Peyer's patch (tissue), 4 donors: ENCODE measurements around the gene C18orf63. TPM values are rescaled to one million over a fixed set of nuclear protein-coding genes. Genes with fewer than 3 reads are reported as not detected.

Experiments
- DNase-seq, 3 donors: peaks; one replicate each; pipeline ENCODE4 v3.0.0-alpha.2; 2017 to 2019
- H3K27ac ChIP-seq, 4 donors: fragments of 200-600 bp; sonication (generic); one replicate each; pipeline ENCODE4 v1.5.1; 2016 to 2019
- H3K27me3 ChIP-seq, 2 donors: fragments of 200-600 bp; sonication (generic); one replicate each; pipeline ENCODE4 v1.5.1; 2019
- H3K36me3 ChIP-seq, 3 donors: fragments of 200-600 bp; sonication (generic); one replicate each; pipeline ENCODE4 v1.5.1; 2016 to 2019
- H3K4me1 ChIP-seq, 4 donors: fragments of 200-600 bp; sonication (generic); one replicate each; pipeline ENCODE4 v1.5.1; 2016 to 2019
- H3K4me3 ChIP-seq, 4 donors: fragments of 200-600 bp; sonication (generic); 1 replicate in 3 of 4; 2 replicates in 1 of 4; pipeline ENCODE4 v1.5.1; 2016 to 2019; ENCODE audit warnings: mild to moderate bottlenecking in 1 of 4
- H3K9me3 ChIP-seq, 4 donors: fragments of 200-600 bp; sonication (generic); one replicate each; pipeline ENCODE4 v1.5.1; 2016 to 2019; ENCODE audit warnings: mild to moderate bottlenecking in 1 of 4
- POLR2A ChIP-seq, 2 donors: fragments of 450-650 bp; IDR thresholded peaks; one replicate each; pipeline ENCODE4 v1.5.1; 2017; ENCODE audit warnings: antibody characterized with exemption in 2 of 2, mild to moderate bottlenecking in 2 of 2, moderate library complexity in 2 of 2
- total RNA-seq, 4 donors: library from RNA; depleted of rRNA; stranded (reverse); fragments of >200 nt; gene quantifications; one replicate each; pipeline ENCODE4 v1.1.0, GENCODE V29; 2016
- TF ChIP-seq, protein P1 (sequence below), 6 experiments: fragments of 450-650 bp in 4 of 6; fragments of 200-600 bp in 2 of 6; sonication (generic) in 1 of 6; IDR thresholded peaks; one replicate each; pipeline ENCODE4 v1.5.1; 2017 to 2019; ENCODE audit warnings: antibody characterized with exemption in 6 of 6, mild to moderate bottlenecking in 3 of 6, moderate library complexity in 1 of 6

The C18orf63 gene
- total RNA-seq, 4 donors from 2014 or later = not detected

DNA sequence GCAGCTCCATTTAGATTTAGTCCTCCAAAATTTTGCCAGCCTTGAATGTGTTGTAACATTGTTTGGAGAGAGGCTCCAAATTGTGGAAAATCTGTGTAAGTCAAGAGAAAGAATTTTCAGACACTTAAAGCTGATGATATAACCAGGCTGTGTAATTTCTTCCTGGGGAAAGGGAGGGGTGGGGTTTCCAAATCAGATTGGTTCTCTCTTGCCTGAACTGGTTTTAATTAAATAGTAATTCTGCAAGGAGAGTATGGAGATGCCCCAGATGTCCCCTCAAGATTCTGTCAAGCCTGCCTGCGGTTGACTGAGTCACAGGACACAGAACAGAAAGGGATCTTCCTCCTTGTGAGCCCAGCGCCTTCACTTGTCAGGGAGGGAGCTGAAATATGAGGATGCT lies 54.5 kb downstream of the C18orf63 start:
- no peaks in the 10 kb centered on the region for H3K9me3 ChIP-seq
- peaks cover 0 to 5% (median 0%) of the 10 kb centered on the region in 4 donors for H3K4me1 ChIP-seq
- no peak overlapping the region for H3K4me3 ChIP-seq
- no peaks in the 10 kb centered on the region for H3K36me3 ChIP-seq
- H3K27ac ChIP-seq = no peak overlapping the region
- no peaks in the 10 kb centered on the region for H3K27me3 ChIP-seq
- peak in 1 of 3 donors; percentile 24 for DNase-seq
- TF ChIP-seq, protein P1, sequence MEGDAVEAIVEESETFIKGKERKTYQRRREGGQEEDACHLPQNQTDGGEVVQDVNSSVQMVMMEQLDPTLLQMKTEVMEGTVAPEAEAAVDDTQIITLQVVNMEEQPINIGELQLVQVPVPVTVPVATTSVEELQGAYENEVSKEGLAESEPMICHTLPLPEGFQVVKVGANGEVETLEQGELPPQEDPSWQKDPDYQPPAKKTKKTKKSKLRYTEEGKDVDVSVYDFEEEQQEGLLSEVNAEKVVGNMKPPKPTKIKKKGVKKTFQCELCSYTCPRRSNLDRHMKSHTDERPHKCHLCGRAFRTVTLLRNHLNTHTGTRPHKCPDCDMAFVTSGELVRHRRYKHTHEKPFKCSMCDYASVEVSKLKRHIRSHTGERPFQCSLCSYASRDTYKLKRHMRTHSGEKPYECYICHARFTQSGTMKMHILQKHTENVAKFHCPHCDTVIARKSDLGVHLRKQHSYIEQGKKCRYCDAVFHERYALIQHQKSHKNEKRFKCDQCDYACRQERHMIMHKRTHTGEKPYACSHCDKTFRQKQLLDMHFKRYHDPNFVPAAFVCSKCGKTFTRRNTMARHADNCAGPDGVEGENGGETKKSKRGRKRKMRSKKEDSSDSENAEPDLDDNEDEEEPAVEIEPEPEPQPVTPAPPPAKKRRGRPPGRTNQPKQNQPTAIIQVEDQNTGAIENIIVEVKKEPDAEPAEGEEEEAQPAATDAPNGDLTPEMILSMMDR (IDR thresholded peaks at IDR 0.05) = no peak

DNA sequence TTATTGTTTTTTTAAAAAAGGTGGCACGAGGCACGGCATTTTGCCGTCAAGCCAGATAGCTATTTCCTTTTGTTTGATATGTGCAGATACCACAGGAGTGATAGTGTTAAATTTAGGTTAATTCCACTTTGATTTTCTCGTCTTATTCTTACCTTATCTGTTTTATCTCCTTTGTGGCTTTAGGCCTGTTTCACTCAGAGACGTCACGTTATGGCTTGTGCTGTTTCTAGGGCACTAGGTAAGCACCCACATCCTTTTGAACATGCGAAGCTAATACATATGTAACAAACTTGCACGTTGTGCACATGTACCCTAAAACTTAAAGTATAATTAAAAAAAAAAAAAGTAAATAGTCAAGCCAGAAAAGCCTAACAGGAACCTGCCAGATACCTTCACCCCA lies 57.8 kb downstream of the C18orf63 start:
- DNase-seq = peak in 2 of 3 donors; percentile 37 to 59
- Histone ChIP-seq H3K9me3 (no peaks in the 10 kb centered on the region), H3K27me3 (no peaks in the 10 kb centered on the region), H3K4me3 (no peak overlapping the region), H3K36me3 (no peaks in the 10 kb centered on the region), H3K4me1 (peaks cover 0 to 5% (median 0%) of the 10 kb centered on the region in 4 donors), H3K27ac (peak overlapping the region in 1 of 4 donors; percentile 23)
- TF ChIP-seq, protein P1 (IDR thresholded peaks at IDR 0.05) = no peak
- no peak for TF ChIP-seq POLR2A (IDR thresholded peaks at IDR 0.05)

DNA sequence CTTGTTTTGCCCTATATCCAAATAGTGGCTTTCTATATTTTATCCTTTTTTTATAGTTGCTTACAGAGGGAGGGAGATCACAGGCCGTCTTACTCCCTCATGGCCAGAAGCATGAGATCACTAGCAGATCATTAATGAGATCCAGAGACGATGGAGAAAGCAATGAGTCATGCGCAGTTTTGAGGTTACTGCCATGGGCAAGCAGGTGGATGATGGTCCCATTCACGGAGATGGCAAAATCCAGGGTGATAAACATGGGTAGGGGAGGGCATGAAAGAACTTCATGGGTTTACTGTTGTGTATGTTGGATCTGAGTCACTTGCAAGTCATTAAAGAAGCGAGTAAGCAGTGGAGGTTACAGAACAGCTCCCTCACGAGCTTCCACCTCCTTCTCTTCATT lies 60.4 kb downstream of the C18orf63 start:
- no peaks in the 10 kb centered on the region for H3K36me3 ChIP-seq
- H3K4me1 ChIP-seq = no peaks in the 10 kb centered on the region
- peak in 1 of 3 donors; percentile 46 for DNase-seq
- H3K4me3 ChIP-seq = no peak overlapping the region
- no peak overlapping the region for H3K27ac ChIP-seq
- H3K9me3 ChIP-seq = no peaks in the 10 kb centered on the region
- no peaks in the 10 kb centered on the region for H3K27me3 ChIP-seq
- TF ChIP-seq, protein P1 (IDR thresholded peaks at IDR 0.05) = no peak
- TF ChIP-seq POLR2A (IDR thresholded peaks at IDR 0.05) = no peak

DNA sequence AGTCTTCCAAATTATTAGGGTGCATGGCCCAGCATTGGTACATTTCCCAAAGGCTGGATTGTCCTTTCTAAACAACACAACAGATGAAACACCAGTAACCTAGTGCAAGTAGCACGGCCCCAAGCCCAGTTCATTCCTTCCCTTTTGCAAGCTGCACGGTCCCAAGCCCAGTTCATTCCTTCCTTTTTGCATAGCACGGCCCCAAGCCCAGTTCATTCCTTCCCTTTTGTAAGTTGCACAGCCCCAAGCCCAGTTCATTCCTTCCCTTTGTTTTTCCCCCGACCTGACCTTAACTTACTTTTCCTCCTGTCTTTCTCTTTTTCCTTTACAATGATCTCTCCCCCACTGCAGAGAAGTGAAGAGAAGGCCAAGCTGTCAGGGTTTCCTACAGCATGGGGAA lies 60.9 kb downstream of the C18orf63 start:
- Histone ChIP-seq H3K4me1 (no peaks in the 10 kb centered on the region), H3K4me3 (no peak overlapping the region), H3K27ac (no peak overlapping the region), H3K27me3 (no peaks in the 10 kb centered on the region), H3K9me3 (no peaks in the 10 kb centered on the region), H3K36me3 (no peaks in the 10 kb centered on the region)
- TF ChIP-seq, protein P1 (IDR thresholded peaks at IDR 0.05) = no peak
- DNase-seq = peak in 1 of 3 donors; percentile 21

DNA sequence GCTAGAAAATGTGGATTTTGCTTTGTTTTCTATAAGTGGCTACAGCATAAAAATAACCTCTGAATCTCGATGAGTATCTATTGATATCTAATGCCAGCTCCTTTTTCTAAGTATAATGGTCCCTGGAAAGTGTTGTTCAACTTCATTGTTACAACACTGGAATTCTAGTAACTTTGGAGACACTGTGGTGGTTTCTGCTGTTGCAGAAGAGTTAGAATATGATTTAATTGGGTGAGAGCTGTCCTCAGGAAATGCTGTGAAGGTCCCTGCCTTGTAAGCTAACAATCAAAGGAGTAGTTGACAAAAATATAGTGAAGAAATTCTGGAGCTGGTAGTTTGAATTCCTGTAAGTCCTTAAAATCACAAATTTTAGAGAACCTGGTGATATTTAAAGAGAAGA lies 62.1 kb downstream of the C18orf63 start:
- no peaks in the 10 kb centered on the region for H3K27me3 ChIP-seq
- H3K4me3 ChIP-seq = no peak overlapping the region
- TF ChIP-seq, protein P1 (IDR thresholded peaks at IDR 0.05) = no peak
- no peak for TF ChIP-seq POLR2A (IDR thresholded peaks at IDR 0.05)
- DNase-seq = no peak
- H3K27ac ChIP-seq = peak overlapping the region in 2 of 4 donors; percentile 32 to 40
- H3K4me1 ChIP-seq = no peaks in the 10 kb centered on the region
- H3K36me3 ChIP-seq = no peaks in the 10 kb centered on the region
- H3K9me3 ChIP-seq = no peaks in the 10 kb centered on the region

DNA sequence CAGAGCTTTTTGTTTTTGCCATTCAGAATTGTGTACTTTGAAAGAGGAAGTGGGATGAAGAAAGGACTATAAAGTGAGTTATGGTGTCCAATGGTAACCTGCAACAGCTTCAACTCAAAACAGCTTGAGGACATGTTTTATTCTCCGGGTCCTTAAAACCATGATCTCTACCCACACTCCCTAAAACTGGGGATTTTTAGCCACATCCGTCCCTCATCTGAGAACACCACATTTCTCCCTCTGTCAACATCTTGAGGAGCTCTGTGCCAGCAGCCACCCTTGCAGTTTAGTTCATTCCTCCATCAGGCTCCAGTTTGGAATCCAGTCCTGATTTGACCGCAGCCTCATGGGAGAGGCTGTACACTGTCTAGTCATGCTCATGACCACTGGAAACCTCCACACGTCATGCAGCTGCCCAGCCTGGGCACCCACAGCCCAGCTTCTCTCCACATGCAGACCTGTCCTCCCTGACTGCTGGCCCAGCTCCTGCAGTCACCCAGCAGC lies 62.6 kb downstream of the C18orf63 start:
- H3K4me1 ChIP-seq = no peaks in the 10 kb centered on the region
- peak in 2 of 3 donors; percentile 26 to 63 for DNase-seq
- TF ChIP-seq POLR2A (IDR thresholded peaks at IDR 0.05) = no peak
- TF ChIP-seq, protein P1 (IDR thresholded peaks at IDR 0.05) = no peak
- peak overlapping the region in 2 of 4 donors; percentile 40 to 64 for H3K27ac ChIP-seq
- no peaks in the 10 kb centered on the region for H3K9me3 ChIP-seq
- H3K36me3 ChIP-seq = no peaks in the 10 kb centered on the region
- H3K27me3 ChIP-seq = no peaks in the 10 kb centered on the region
- no peak overlapping the region for H3K4me3 ChIP-seq
